Esophagus muscularis mucosa (tissue), 4 donors: ENCODE data around the gene ULK4. TPM values are rescaled to one million over a fixed set of nuclear protein-coding genes. Genes with fewer than 3 reads are reported as not detected.

Source experiments
- DNase-seq: peaks from one replicate; pipeline ENCODE4 v3.0.0-alpha.2; 2017; ENCODE audit errors: extremely low spot score
- H3K27ac ChIP-seq, 4 donors: fragments of 200-600 bp; sonication (generic); replicated peaks in 1 of 4; 1 replicate in 3 of 4; 2 replicates in 1 of 4; pipeline ENCODE4 v1.5.1; 2016 to 2019; ENCODE audit warnings: mild to moderate bottlenecking in 1 of 4
- H3K27me3 ChIP-seq, 4 donors: fragments of 200-600 bp; sonication (generic); one replicate each; pipeline versions ENCODE4 v1.5.1 to v1.6.0; 2016 to 2019
- H3K36me3 ChIP-seq, 4 donors: fragments of 200-600 bp; sonication (generic); one replicate each; pipeline ENCODE4 v1.5.1; 2016 to 2019
- H3K4me1 ChIP-seq, 4 donors: fragments of 200-600 bp; sonication (generic); one replicate each; pipeline ENCODE4 v1.5.1; 2016 to 2019
- H3K4me3 ChIP-seq, 4 donors: fragments of 200-600 bp; sonication (generic); 1 replicate in 2 of 4; 2 replicates in 2 of 4; pipeline ENCODE4 v1.5.1; 2016 to 2019; ENCODE audit warnings: mild to moderate bottlenecking in 4 of 4, moderate library complexity in 1 of 4
- H3K9me3 ChIP-seq, 4 donors: fragments of 200-600 bp; sonication (generic); 1 replicate in 3 of 4; 2 replicates in 1 of 4; pipeline ENCODE4 v1.5.1; 2016 to 2019
- CTCF ChIP-seq, 3 experiments: fragments of 200-600 bp in 2 of 3; fragments of 450-650 bp in 1 of 3; sonication (generic) in 2 of 3; IDR thresholded peaks; one replicate each; pipeline ENCODE4 v1.5.1; 2017 to 2019; ENCODE audit warnings: antibody characterized with exemption in 3 of 3, mild to moderate bottlenecking in 2 of 3, moderate library complexity in 1 of 3
- EP300 ChIP-seq: sonication (generic); formaldehyde crosslinking; IDR thresholded peaks from one replicate; pipeline ENCODE4 v1.6.1; 2017; ENCODE audit warnings: antibody characterized with exemption
- POLR2A ChIP-seq: fragments of 450-650 bp; IDR thresholded peaks from one replicate; pipeline ENCODE4 v1.6.1; 2017; ENCODE audit warnings: antibody characterized with exemption, moderate library complexity, mild to moderate bottlenecking, low read depth
- POLR2AphosphoS5 ChIP-seq, 2 donors: sonication (generic); formaldehyde crosslinking; IDR thresholded peaks; one replicate each; pipeline ENCODE4 v1.6.1; 2017; ENCODE audit warnings: antibody characterized with exemption in 2 of 2
- WGBS: methylation state at CpG from one replicate; pipeline ENCODE4 v1.1.5; 2018; 5-methylcytosine and 5-hydroxymethylcytosine counted together
- intact Hi-C: fragments of 100-400 bp; cut with DNase I; formaldehyde crosslinking; loops from one replicate; pipeline ENCODE4 v1.15.1; 2023
- total RNA-seq, 4 donors: library from RNA; depleted of rRNA; stranded (reverse); fragments of >200 nt; gene quantifications; one replicate each; pipeline versions ENCODE4 v1.1.0 to v1.2.1, GENCODE V29; 2016

ULK4 gene
- total RNA-seq, 4 donors from 2014 or later, result 4.2 to 15.4 (median 11.0) TPM

- Histone ChIP-seq H3K27me3 (no peaks in the 10 kb centered on the region), H3K27ac (no peak overlapping the region), H3K4me1 (peaks cover 0 to 5% (median 0%) of the 10 kb centered on the region in 4 donors), H3K9me3 (no peaks in the 10 kb centered on the region), H3K4me3 (no peak overlapping the region), H3K36me3 (no peaks in the 10 kb centered on the region)
- 69% methylated on average over 3 of the region's 3 CpGs for WGBS
- intact Hi-C loops, result no loop called here
- no peak for DNase-seq
- no peak for TF ChIP-seq POLR2A
- no peak for TF ChIP-seq POLR2AphosphoS5 (IDR thresholded peaks at IDR 0.05)
- no peak for TF ChIP-seq EP300
- no peak for TF ChIP-seq CTCF (IDR thresholded peaks at IDR 0.05)
These were observed 696.1 kb downstream of the ULK4 start for GRCh38 chr3:41265823-41266273.

- Histone ChIP-seq H3K27me3 (no peaks in the 10 kb centered on the region), H3K9me3 (no peaks in the 10 kb centered on the region), H3K4me3 (no peak overlapping the region), H3K36me3 (no peaks in the 10 kb centered on the region), H3K4me1 (peaks cover 0 to 5% (median 0%) of the 10 kb centered on the region in 4 donors), H3K27ac (no peak overlapping the region)
- intact Hi-C loops, result no loop called here
- TF ChIP-seq POLR2AphosphoS5 (IDR thresholded peaks at IDR 0.05), result no peak
- TF ChIP-seq EP300, result no peak
- no peak for TF ChIP-seq POLR2A
- TF ChIP-seq CTCF (IDR thresholded peaks at IDR 0.05), result no peak
- 94% methylated on average over 11 of the region's 11 CpGs for WGBS
- no peak for DNase-seq
These were observed 696.8 kb downstream of the ULK4 start for GRCh38 chr3:41265011-41265545.

GRCh38 chr3:41260063-41260450 lies 701.8 kb downstream of the ULK4 start:
- TF ChIP-seq EP300, result no peak
- TF ChIP-seq POLR2AphosphoS5 (IDR thresholded peaks at IDR 0.05), result no peak
- intact Hi-C loops, result no loop called here
- no peak for DNase-seq
- WGBS, result 100% methylated on average over 3 of the region's 3 CpGs
- Histone ChIP-seq H3K9me3 (no peaks in the 10 kb centered on the region), H3K4me1 (no peaks in the 10 kb centered on the region), H3K27ac (no peak overlapping the region), H3K27me3 (no peaks in the 10 kb centered on the region), H3K36me3 (no peaks in the 10 kb centered on the region), H3K4me3 (no peak overlapping the region)

GRCh38 chr3:41259449-41260062 lies 702.3 kb downstream of the ULK4 start:
- Histone ChIP-seq H3K27ac (no peak overlapping the region), H3K36me3 (no peaks in the 10 kb centered on the region), H3K27me3 (no peaks in the 10 kb centered on the region), H3K4me1 (no peaks in the 10 kb centered on the region), H3K4me3 (no peak overlapping the region), H3K9me3 (no peaks in the 10 kb centered on the region)
- no peak for TF ChIP-seq EP300
- no peak for TF ChIP-seq CTCF (IDR thresholded peaks at IDR 0.05)
- TF ChIP-seq POLR2A, result no peak
- no peak for TF ChIP-seq POLR2AphosphoS5 (IDR thresholded peaks at IDR 0.05)
- DNase-seq, result no peak
- WGBS, result 80% methylated on average over 1 of the region's 1 CpG
- intact Hi-C loops, result no loop called here

- Histone ChIP-seq H3K27ac (no peak overlapping the region), H3K36me3 (no peaks in the 10 kb centered on the region), H3K4me1 (no peaks in the 10 kb centered on the region), H3K9me3 (no peaks in the 10 kb centered on the region), H3K4me3 (no peak overlapping the region), H3K27me3 (no peaks in the 10 kb centered on the region)
- no peak for TF ChIP-seq CTCF (IDR thresholded peaks at IDR 0.05)
- no peak for DNase-seq
- intact Hi-C loops, result no loop called here
- 88% methylated on average over 4 of the region's 4 CpGs for WGBS
These were observed 703.6 kb downstream of the ULK4 start for GRCh38 chr3:41258239-41258800.
